Ovary (tissue), 9 donors: ENCODE data around the gene CASK. TPM values are rescaled to one million over a fixed set of nuclear protein-coding genes. Genes with fewer than 3 reads are reported as not detected.

Experiments used
- DNase-seq, 5 donors: peaks; one replicate each; pipeline ENCODE4 v3.0.0-alpha.2; 2019 to 2020
- H3K27ac ChIP-seq, 2 donors: fragments of 200-600 bp; one replicate each; pipeline versions ENCODE4 v1.5.1 to v1.8.0; 2019 to 2022
- H3K27me3 ChIP-seq: fragments of 200-600 bp; one replicate; pipeline ENCODE4 v1.8.0; 2022
- H3K36me3 ChIP-seq: fragments of 200-600 bp; sonication (generic); one replicate; pipeline ENCODE4 v1.5.1; 2019
- H3K4me1 ChIP-seq: one replicate; pipeline ENCODE4 v1.8.1; 2013; ENCODE audit warnings: mild to moderate bottlenecking, moderate library complexity; ENCODE audit not compliant: insufficient read depth
- H3K4me3 ChIP-seq: fragments of 200-600 bp; sonication (generic); one replicate; pipeline ENCODE4 v1.5.1; 2017
- H3K9me3 ChIP-seq, 2 donors: fragments of 200-600 bp in 1 of 2; sonication (generic) in 1 of 2; one replicate each; pipeline versions ENCODE4 v1.5.1 to v1.8.1; 2013 to 2019; ENCODE audit warnings: mild to moderate bottlenecking in 1 of 2, moderate library complexity in 1 of 2
- EP300 ChIP-seq: sonication (generic); formaldehyde crosslinking; IDR thresholded peaks from one replicate; pipeline ENCODE4 v1.6.1; 2017; ENCODE audit warnings: antibody characterized with exemption
- POLR2A ChIP-seq: fragments of 450-650 bp; IDR thresholded peaks from one replicate; pipeline ENCODE4 v1.6.1; 2017; ENCODE audit warnings: antibody characterized with exemption, mild to moderate bottlenecking, moderate library complexity
- WGBS, 3 donors: extraction: QIAGEN DNeasy Blood & Tissue Kit in 1 of 3; methylation state at CpG; one replicate each; pipeline versions ENCODE4 v1.1.5 to v1.1.7; 2013 to 2017; 5-methylcytosine and 5-hydroxymethylcytosine counted together
- intact Hi-C, 4 donors: fragments of 100-400 bp; cut with DNase I; formaldehyde crosslinking; loops; one replicate each; pipeline versions ENCODE4 v1.11.0 to v1.15.1; 2022 to 2023
- polyA plus RNA-seq, 2 donors: library from polyadenylated mRNA; stranded (reverse); fragments of 200-250 nt in 1 of 2; fragments of 350-450 nt in 1 of 2; fragmentation: Illumina TruSeq in 1 of 2; extraction: RNeasy Lipid Tissue Mini Kit (QIAGEN cat#74804) in 1 of 2; gene quantifications; one replicate each; pipeline ENCODE4 v1.2.3, GENCODE V29; 2013 to 2014
- total RNA-seq, 7 donors: library from RNA; depleted of rRNA in 2 of 7; stranded (reverse); fragments of >200 nt in 2 of 7; fragmentation: NEBNext Ultra II Directional in 3 of 7; extraction: Animal tissue kit (Norgen Biotek cat#: 25700) in 3 of 7; gene quantifications; one replicate each; pipeline versions ENCODE4 v1.1.0 to v1.2.4, GENCODE V29; 2016 to 2023
- TF ChIP-seq, protein P1 (sequence below), 3 donors: fragments of 450-650 bp in 2 of 3; fragments of 200-600 bp in 1 of 3; IDR thresholded peaks; one replicate each; pipeline versions ENCODE4 v1.5.1 to v1.8.0; 2016 to 2022; ENCODE audit warnings: antibody characterized with exemption in 3 of 3, mild to moderate bottlenecking in 1 of 3
- donor health status: DM: no; HTN: no; CAD: no; lungs with moderate emphysema.
- donor health status: DM: no; HTN: no; CAD: no.
- donor health status: Bipolar disorder and iron deficiency.
- donor health status: DM: yes; HTN: yes; CAD: no.
- donor health status: DM: no; HTN: no; CAD: no.
- donor health status: DM: yes; HTN: yes; CAD: no.

CASK gene
- total and polyA plus RNA-seq, 9 donors = 11.3 to 70.9 (median 36.8) TPM

DNA sequence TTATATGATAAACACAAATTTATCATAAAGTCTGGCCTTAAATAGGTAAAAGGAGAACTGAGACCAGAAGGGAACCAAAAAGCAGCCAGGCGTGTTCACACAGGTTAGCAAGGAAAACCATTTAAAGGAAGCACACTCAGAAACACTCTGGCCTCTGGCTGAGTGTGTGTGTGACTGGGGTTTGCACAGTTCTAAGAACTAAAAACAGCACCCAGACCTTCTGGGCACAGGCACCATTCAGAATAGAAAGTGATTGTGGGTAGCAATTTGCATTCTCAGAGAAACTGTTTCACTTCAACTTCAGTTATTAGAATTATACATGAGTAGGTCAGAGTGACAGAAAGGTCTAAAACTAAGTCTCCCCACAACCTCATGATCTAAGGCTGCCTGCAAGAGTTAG lies 189.4 kb downstream of the CASK start:
- 72 to 76% (median 72%) methylated on average over 1 of the region's 1 CpG for WGBS, 3 donors
- TF ChIP-seq EP300 (no peak), POLR2A (no peak)
- TF ChIP-seq, protein P1, sequence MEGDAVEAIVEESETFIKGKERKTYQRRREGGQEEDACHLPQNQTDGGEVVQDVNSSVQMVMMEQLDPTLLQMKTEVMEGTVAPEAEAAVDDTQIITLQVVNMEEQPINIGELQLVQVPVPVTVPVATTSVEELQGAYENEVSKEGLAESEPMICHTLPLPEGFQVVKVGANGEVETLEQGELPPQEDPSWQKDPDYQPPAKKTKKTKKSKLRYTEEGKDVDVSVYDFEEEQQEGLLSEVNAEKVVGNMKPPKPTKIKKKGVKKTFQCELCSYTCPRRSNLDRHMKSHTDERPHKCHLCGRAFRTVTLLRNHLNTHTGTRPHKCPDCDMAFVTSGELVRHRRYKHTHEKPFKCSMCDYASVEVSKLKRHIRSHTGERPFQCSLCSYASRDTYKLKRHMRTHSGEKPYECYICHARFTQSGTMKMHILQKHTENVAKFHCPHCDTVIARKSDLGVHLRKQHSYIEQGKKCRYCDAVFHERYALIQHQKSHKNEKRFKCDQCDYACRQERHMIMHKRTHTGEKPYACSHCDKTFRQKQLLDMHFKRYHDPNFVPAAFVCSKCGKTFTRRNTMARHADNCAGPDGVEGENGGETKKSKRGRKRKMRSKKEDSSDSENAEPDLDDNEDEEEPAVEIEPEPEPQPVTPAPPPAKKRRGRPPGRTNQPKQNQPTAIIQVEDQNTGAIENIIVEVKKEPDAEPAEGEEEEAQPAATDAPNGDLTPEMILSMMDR (IDR thresholded peaks at IDR 0.05) = no peak
- intact Hi-C loops = no loop called here
- Histone ChIP-seq H3K4me3 (no peak overlapping the region), H3K9me3 (no peaks in the 10 kb centered on the region), H3K27ac (no peak overlapping the region), H3K36me3 (no peaks in the 10 kb centered on the region), H3K4me1 (no peaks in the 10 kb centered on the region), H3K27me3 (no peaks in the 10 kb centered on the region)
- DNase-seq = no peak

- 72 to 86% (median 80%) methylated on average over 2 of the region's 2 CpGs for WGBS, 3 donors
- TF ChIP-seq EP300 = no peak
- H3K9me3 ChIP-seq = no peaks in the 10 kb centered on the region
- H3K36me3 ChIP-seq = no peaks in the 10 kb centered on the region
- DNase-seq = no peak
- intact Hi-C loops = no loop called here
- no peaks in the 10 kb centered on the region for H3K4me1 ChIP-seq
- H3K27me3 ChIP-seq = no peaks in the 10 kb centered on the region
- H3K27ac ChIP-seq = no peak overlapping the region
- no peak overlapping the region for H3K4me3 ChIP-seq
Observed at GRCh38 chrX:41732260-41732659, 191.1 kb downstream of the CASK start.

GRCh38 chrX:41730081-41730480 lies 193.3 kb downstream of the CASK start:
- TF ChIP-seq POLR2A (no peak), EP300 (no peak)
- TF ChIP-seq, protein P1 (IDR thresholded peaks at IDR 0.05) = no peak
- intact Hi-C loops = no loop called here
- 29 to 38% (median 32%) methylated on average over 2 of the region's 2 CpGs for WGBS, 3 donors
- Histone ChIP-seq H3K9me3 (no peaks in the 10 kb centered on the region), H3K36me3 (no peaks in the 10 kb centered on the region), H3K27me3 (no peaks in the 10 kb centered on the region), H3K27ac (no peak overlapping the region), H3K4me1 (no peaks in the 10 kb centered on the region), H3K4me3 (no peak overlapping the region)
- DNase-seq = no peak

- intact Hi-C loops = no loop called here
- Histone ChIP-seq H3K4me3 (no peak overlapping the region), H3K27me3 (no peaks in the 10 kb centered on the region), H3K9me3 (no peaks in the 10 kb centered on the region), H3K4me1 (no peaks in the 10 kb centered on the region), H3K36me3 (no peaks in the 10 kb centered on the region), H3K27ac (no peak overlapping the region)
- no peak for DNase-seq
- TF ChIP-seq, protein P1 (IDR thresholded peaks at IDR 0.05) = no peak
- TF ChIP-seq POLR2A (no peak), EP300 (no peak)
- 67 to 73% (median 71%) methylated on average over 3 of the region's 3 CpGs for WGBS, 3 donors
Observed at GRCh38 chrX:41728125-41728524, 195.2 kb downstream of the CASK start.

GRCh38 chrX:41723826-41724225 lies 199.5 kb downstream of the CASK start, which contains the start of gene GPR82:
GPR82 (plus strand) TSS chrX:41724181; CDS start chrX:41727027, 2,846 bp downstream.
- Histone ChIP-seq H3K36me3 (no peaks in the 10 kb centered on the region), H3K9me3 (no peaks in the 10 kb centered on the region), H3K4me3 (no peak within 1 kb of the TSS), H3K4me1 (no peaks in the 10 kb centered on the region), H3K27me3 (no peaks in the 10 kb centered on the region), H3K27ac (no peak within 1 kb of the TSS)
- TF ChIP-seq EP300 = no peak
- no peak for TF ChIP-seq POLR2A
- TF ChIP-seq, protein P1 (IDR thresholded peaks at IDR 0.05) = no peak
- no peak for DNase-seq
- 38 to 52% (median 40%) methylated on average over 2 of the region's 2 CpGs for WGBS, 3 donors
- intact Hi-C loops = no loop called here
